ENCODE results near the gene BMPER.

BMPER gene

DNA sequence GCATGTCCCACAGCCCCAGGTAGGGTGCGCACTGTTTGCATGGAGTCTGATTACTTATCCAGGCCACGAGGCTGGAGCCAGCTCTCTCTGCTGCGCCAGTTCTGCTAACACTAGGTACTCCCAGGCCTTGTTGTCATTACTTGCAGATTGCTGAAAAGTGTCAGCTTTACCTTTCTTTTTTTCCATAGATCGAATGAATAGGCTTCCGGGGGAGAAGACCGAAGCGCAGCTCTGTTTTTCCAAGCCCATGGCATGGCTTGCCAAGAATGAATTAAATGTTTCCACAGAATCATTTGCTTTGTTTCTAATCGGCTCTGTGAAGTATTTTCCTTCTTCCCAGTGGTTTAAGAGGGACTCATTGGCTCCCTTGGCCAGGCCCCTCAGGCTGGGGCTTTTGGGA is 285.8 kb downstream of the BMPER start:
- no peak for DNase-seq

DNA sequence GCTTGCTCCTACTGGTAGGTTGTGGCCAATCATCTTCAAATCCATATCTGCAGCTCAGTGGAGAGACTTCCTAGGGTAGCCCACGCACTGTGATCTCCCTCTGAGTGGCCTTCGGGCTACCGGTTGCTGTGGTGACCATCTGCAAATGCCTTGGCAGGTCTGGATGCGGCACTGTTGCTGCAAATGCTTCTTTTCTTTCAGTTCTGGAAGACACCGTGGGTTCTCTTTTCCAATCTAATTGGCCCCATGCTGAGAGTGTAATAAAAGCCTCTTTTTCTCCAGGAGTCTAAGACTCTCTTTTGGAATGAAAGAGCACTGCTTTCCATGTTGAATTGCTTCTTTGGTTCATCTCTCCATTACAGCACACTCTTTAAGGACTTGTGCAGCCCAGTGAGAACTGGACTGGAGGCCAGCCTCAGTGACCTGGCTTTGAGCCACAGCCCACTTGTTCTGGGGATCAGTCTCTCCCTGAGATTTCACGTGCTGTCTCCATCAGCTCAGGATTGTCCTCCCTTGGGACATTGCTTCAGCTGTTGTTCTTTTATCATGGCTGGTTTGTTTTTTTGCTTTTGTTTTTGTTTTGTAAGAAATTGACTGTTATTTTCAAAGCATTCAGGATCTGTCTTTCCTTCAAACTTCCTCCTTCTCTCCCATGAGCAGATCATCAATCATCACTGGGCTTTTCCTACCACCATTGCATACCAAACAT is 286.6 kb downstream of the BMPER start:
- no peak for DNase-seq

DNA sequence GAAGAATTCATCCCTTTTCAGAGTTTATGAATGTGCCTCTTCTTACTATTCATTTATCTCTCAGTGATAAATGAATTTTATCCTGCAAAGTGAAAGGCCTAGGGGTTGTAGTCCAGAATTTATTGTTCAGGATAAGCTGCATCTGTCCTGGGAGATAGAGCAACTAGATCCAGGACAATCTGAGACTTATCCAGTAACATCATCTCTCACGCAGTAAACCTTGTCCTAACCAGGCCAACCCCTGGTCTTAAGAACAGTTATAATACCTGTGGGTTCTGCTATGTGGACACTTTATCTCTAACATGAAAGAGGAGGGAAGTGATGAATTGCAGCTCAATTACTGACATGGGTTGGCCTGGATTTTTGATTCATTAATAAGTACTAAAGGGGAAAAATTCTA is 287.6 kb downstream of the BMPER start:
- DNase-seq: no peak

DNA sequence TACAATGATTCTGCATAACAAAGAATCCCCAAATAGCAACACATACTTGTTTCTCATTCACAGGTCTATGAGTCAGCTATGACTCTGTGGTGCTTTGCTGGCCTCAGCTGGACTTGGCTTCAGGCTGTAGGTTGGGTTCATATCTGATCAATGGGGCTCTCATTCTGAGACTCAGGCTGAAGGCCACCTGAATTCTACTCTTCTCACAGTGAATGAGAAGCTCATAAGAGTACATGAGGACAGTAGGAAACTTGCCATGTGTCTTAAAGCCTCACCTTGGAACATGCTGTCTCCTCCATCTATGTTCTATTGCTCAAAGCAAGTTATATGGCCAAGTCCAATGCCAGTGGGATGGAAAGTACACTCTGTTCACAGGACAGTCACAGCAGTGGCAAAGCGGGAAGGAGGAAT is 292.9 kb downstream of the BMPER start:
- DNase-seq: no peak
